Measurements from ENCODE around the gene LRTM2.

Gene LRTM2

GRCh38 chr12:1799051-1799881 lies 21.1 kb upstream of the LRTM2 start:
- Histone ChIP-seq H3K4me3 (ENCODE audit: low read depth in 1 of 2, low read length in 1 of 2) (no peak overlapping the region), H3K36me3 (no peaks in the 10 kb centered on the region), H3K4me1 (ENCODE audit: control insufficient read depth in 1 of 2, insufficient read depth in 1 of 2, low read depth in 1 of 2, low read length in 1 of 2) (peaks cover 19 to 22% of the 10 kb centered on the region in 2 experiments), H3K27me3 (no peaks in the 10 kb centered on the region), H3K27ac (no peak overlapping the region), H3K9me3 (no peaks in the 10 kb centered on the region)
- no peak for TF ChIP-seq CTCF (IDR thresholded peaks at IDR 0.05)

- no peak for TF ChIP-seq CTCF (IDR thresholded peaks at IDR 0.05)
- H3K27me3 ChIP-seq, result no peaks in the 10 kb centered on the region
- no peak overlapping the region for H3K4me3 ChIP-seq (ENCODE audit: low read depth in 1 of 2, low read length in 1 of 2)
- no peaks in the 10 kb centered on the region for H3K9me3 ChIP-seq
- H3K36me3 ChIP-seq, result no peaks in the 10 kb centered on the region
- H3K4me1 ChIP-seq (ENCODE audit: control insufficient read depth in 1 of 2, insufficient read depth in 1 of 2, low read depth in 1 of 2, low read length in 1 of 2), result peaks cover 24 to 26% of the 10 kb centered on the region in 2 experiments
- no peak overlapping the region for H3K27ac ChIP-seq
Measured at GRCh38 chr12:1799882-1800400, 20.4 kb upstream of the LRTM2 start.

GRCh38 chr12:1800401-1801302 lies 19.7 kb upstream of the LRTM2 start:
- no peaks in the 10 kb centered on the region for H3K9me3 ChIP-seq
- peaks cover 23 to 24% of the 10 kb centered on the region in 2 experiments for H3K4me1 ChIP-seq (ENCODE audit: control insufficient read depth in 1 of 2, insufficient read depth in 1 of 2, low read depth in 1 of 2, low read length in 1 of 2)
- H3K4me3 ChIP-seq (ENCODE audit: low read depth in 1 of 2, low read length in 1 of 2), result no peak overlapping the region
- H3K27ac ChIP-seq, result no peak overlapping the region
- no peak for TF ChIP-seq CTCF (IDR thresholded peaks at IDR 0.05)
- H3K27me3 ChIP-seq, result no peaks in the 10 kb centered on the region
- no peaks in the 10 kb centered on the region for H3K36me3 ChIP-seq

- Histone ChIP-seq H3K27me3 (no peaks in the 10 kb centered on the region), H3K36me3 (no peaks in the 10 kb centered on the region), H3K9me3 (no peaks in the 10 kb centered on the region), H3K4me1 (ENCODE audit: control insufficient read depth in 1 of 2, insufficient read depth in 1 of 2, low read depth in 1 of 2, low read length in 1 of 2) (peaks cover 16 to 17% of the 10 kb centered on the region in 2 experiments), H3K27ac (no peak overlapping the region), H3K4me3 (ENCODE audit: low read depth in 1 of 2, low read length in 1 of 2) (no peak overlapping the region)
- no peak for TF ChIP-seq CTCF (IDR thresholded peaks at IDR 0.05)
Measured at GRCh38 chr12:1801303-1801975, 18.9 kb upstream of the LRTM2 start.

- Histone ChIP-seq H3K36me3 (no peaks in the 10 kb centered on the region), H3K27ac (no peak overlapping the region), H3K4me1 (ENCODE audit: control insufficient read depth in 1 of 2, insufficient read depth in 1 of 2, low read depth in 1 of 2, low read length in 1 of 2) (peaks cover 4 to 6% of the 10 kb centered on the region in 2 experiments), H3K4me3 (ENCODE audit: low read depth in 1 of 2, low read length in 1 of 2) (no peak overlapping the region), H3K9me3 (no peaks in the 10 kb centered on the region), H3K27me3 (no peaks in the 10 kb centered on the region)
- no peak for TF ChIP-seq CTCF (IDR thresholded peaks at IDR 0.05)
Measured at GRCh38 chr12:1803736-1804135, 16.6 kb upstream of the LRTM2 start.
